Endodermal cell (in vitro differentiated cells): ENCODE results near the gene IKZF2. TPM values are rescaled to one million over a fixed set of nuclear protein-coding genes. Genes with fewer than 3 reads are reported as not detected.

Experiments used
- DNase-seq: peaks from one replicate; pipeline ENCODE4 v3.0.0-alpha.2; 2017
- H3K27ac ChIP-seq: 2 replicates; pipeline ENCODE4 v1.5.1; 2013; ENCODE audit warnings: mild to moderate bottlenecking, low read depth, low read length, moderate library complexity
- H3K27me3 ChIP-seq: 2 replicates; pipeline ENCODE4 v1.6.1; 2013; ENCODE audit warnings: mild to moderate bottlenecking, low read length, moderate library complexity; ENCODE audit not compliant: insufficient read depth, control insufficient read depth, poor library complexity, severe bottlenecking
- H3K36me3 ChIP-seq: 2 replicates; pipeline ENCODE4 v1.7.0; 2013; ENCODE audit warnings: mild to moderate bottlenecking, low read length, moderate library complexity; ENCODE audit not compliant: control insufficient read depth, insufficient read depth
- H3K4me1 ChIP-seq: one replicate; pipeline ENCODE4 v1.7.0; 2013; ENCODE audit warnings: low read length; ENCODE audit not compliant: control insufficient read depth, insufficient read depth
- H3K4me3 ChIP-seq: 2 replicates; pipeline ENCODE4 v1.5.1; 2013; ENCODE audit warnings: mild to moderate bottlenecking, low read length, moderate library complexity
- H3K9ac ChIP-seq: 2 replicates; pipeline ENCODE4 v1.6.1; 2013; ENCODE audit warnings: mild to moderate bottlenecking, low read length, moderate library complexity; ENCODE audit not compliant: poor library complexity, severe bottlenecking; ENCODE audit errors: extremely low read depth
- H3K9me3 ChIP-seq: 2 replicates; pipeline ENCODE4 v1.6.1; 2013; ENCODE audit warnings: mild to moderate bottlenecking, low read length, moderate library complexity; ENCODE audit not compliant: control insufficient read depth
- H3K27ac Mint-ChIP-seq: 2 replicates; pipeline ENCODE4 v1.8.0; 2020; ENCODE audit warnings: mixed read lengths
- H3K27me3 Mint-ChIP-seq: 2 replicates; pipeline ENCODE4 v1.8.0; 2021; ENCODE audit warnings: mild to moderate bottlenecking, mixed read lengths; ENCODE audit not compliant: insufficient read depth
- H3K36me3 Mint-ChIP-seq: 2 replicates; pipeline ENCODE4 v1.8.0; 2020; ENCODE audit warnings: low read depth, mixed read lengths
- H3K4me1 Mint-ChIP-seq: 2 replicates; pipeline ENCODE4 v1.8.0; 2020; ENCODE audit warnings: mixed read lengths
- H3K4me3 Mint-ChIP-seq: 2 replicates; pipeline ENCODE4 v1.8.0; 2020; ENCODE audit warnings: mild to moderate bottlenecking, moderate library complexity, mixed read lengths
- H3K9me3 Mint-ChIP-seq: 2 replicates; pipeline ENCODE4 v1.8.0; 2020; ENCODE audit warnings: mild to moderate bottlenecking, mixed read lengths
- CTCF ChIP-seq: fragments of 200-600 bp; sonication (generic); conservative IDR thresholded peaks from 2 replicates; pipeline ENCODE4 v1.5.0; 2021; ENCODE audit warnings: antibody characterized with exemption, mild to moderate bottlenecking
- WGBS, 2 experiments: methylation state at CpG; one replicate each; pipeline versions ENCODE4 v1.1.5 to v1.1.7; 2013; ENCODE audit warnings: missing lambda C conversion rate in 2 of 2, mixed read lengths in 1 of 2; ENCODE audit not compliant: insufficient coverage in 1 of 2, insufficient read length in 1 of 2; 5-methylcytosine and 5-hydroxymethylcytosine counted together
- total RNA-seq, 2 donors: library from RNA; stranded (reverse); fragmentation: NEBNext Ultra II Directional in 1 of 2; extraction: Animal tissue kit (Norgen Biotek cat#: 25700) in 1 of 2; gene quantifications; 2 replicates in 1 of 2; 3 replicates in 1 of 2; pipeline ENCODE4 v1.2.1, GENCODE V29; 2021

Gene IKZF2
- total RNA-seq, 2 donors from 2014 or later = 3.9 to 8.7 TPM

DNA sequence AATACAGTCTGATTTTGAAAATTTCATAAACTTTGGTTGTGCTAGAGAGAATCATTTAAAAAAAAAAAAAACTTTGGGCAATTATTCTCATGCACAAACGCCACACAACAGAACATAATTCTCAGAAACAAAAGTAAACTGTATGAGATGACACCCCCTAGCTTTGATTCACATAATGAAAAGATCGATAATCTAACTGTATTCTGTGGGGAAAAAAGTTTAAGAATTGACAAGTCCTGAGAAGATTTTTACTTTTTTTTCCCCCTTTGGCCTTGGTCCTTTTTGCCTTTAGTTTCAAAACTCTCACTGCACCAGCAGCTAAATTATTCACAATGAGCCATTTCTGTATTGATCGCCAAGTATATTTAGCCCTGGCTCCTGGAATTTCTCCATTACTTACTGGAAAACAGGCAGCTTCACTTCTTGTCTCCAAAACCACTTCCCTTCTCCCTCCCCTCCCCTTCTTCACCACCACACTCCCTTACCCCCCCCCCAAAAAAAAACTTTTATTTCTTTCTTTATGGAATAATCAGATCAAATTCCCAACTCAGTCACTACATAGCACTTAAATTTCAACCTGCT lies 2.0 kb downstream of the IKZF2 start:
- no peak for DNase-seq
- Histone ChIP-seq H3K4me3 (peak overlapping the region; percentile 82), H3K9me3 (no peaks in the 10 kb centered on the region), H3K4me1 (no peaks in the 10 kb centered on the region), H3K9ac (peak overlapping the region; percentile 2), H3K36me3 (no peaks in the 10 kb centered on the region), H3K27ac (no peak overlapping the region), H3K27me3 (peaks cover 11% of the 10 kb centered on the region)
- WGBS, 2 experiments = 88% methylated on average over 3 of the region's 3 CpGs; no CpG with 5 or more reads in 1 of the 2 experiments
- no peak for TF ChIP-seq CTCF
- Mint-ChIP-seq H3K4me1 (peaks cover 37% of the 10 kb centered on the region), H3K4me3 (peak overlapping the region; percentile 81), H3K36me3 (no peaks in the 10 kb centered on the region), H3K27ac (peak overlapping the region; percentile 91), H3K9me3 (no peaks in the 10 kb centered on the region), H3K27me3 (peaks cover 4% of the 10 kb centered on the region)

DNA sequence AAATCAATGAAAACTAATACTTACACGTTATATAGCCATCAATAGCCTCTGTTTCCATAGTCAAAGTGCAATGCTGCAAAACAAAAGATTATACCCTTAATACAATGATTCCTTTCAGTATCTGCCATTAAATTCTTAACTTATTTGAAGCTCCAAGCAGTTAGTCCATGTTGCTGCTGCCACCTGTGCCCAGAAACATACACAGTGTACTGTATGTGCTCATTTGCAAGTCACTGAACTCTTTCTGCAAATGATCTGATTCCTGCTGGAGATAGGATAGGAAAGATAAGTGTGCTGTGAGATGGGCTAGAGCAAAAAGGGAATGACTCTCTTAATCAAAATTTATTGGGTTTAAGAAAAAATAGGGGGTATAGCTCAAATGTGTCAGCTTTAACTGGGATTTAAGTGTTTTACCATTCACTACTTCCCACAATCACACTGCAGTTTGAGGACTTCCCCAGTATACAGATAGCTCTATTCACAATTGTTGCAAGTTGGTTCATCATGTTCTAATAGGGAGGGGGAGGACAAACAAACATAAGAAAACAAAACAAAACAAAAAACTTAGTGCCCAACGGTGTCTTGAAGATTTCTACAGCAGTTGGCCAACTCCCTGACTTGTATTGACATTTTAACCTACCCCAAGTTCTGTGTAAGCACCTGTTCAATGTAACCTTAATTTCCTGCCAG lies 2.7 kb downstream of the IKZF2 start:
- Histone ChIP-seq H3K36me3 (no peaks in the 10 kb centered on the region), H3K4me3 (peak overlapping the region; percentile 82), H3K9ac (no peak overlapping the region), H3K9me3 (no peaks in the 10 kb centered on the region), H3K4me1 (no peaks in the 10 kb centered on the region), H3K27ac (no peak overlapping the region), H3K27me3 (peaks cover 11% of the 10 kb centered on the region)
- Mint-ChIP-seq H3K27me3 (peaks cover 4% of the 10 kb centered on the region), H3K4me3 (peak overlapping the region; percentile 81), H3K9me3 (no peaks in the 10 kb centered on the region), H3K27ac (no peak overlapping the region), H3K36me3 (no peaks in the 10 kb centered on the region), H3K4me1 (peaks cover 33% of the 10 kb centered on the region)
- WGBS, 2 experiments = 73 to 100% methylated on average over 1 to 2 of the region's 2 CpGs
- DNase-seq = no peak
- TF ChIP-seq CTCF = no peak

- DNase-seq = no peak
- 90% methylated on average over 1 of the region's 2 CpGs; no CpG with 5 or more reads in 1 of the 2 experiments for WGBS, 2 experiments
- peaks cover 27% of the 10 kb centered on the region for H3K4me1 Mint-ChIP-seq
- Histone ChIP-seq H3K9ac (no peak overlapping the region), H3K27ac (no peak overlapping the region), H3K27me3 (peaks cover 3% of the 10 kb centered on the region), H3K4me1 (no peaks in the 10 kb centered on the region), H3K9me3 (no peaks in the 10 kb centered on the region), H3K4me3 (no peak overlapping the region), H3K36me3 (no peaks in the 10 kb centered on the region)
- H3K9me3 Mint-ChIP-seq = no peaks in the 10 kb centered on the region
- no peaks in the 10 kb centered on the region for H3K36me3 Mint-ChIP-seq
- no peak overlapping the region for H3K4me3 Mint-ChIP-seq
- H3K27ac Mint-ChIP-seq = no peak overlapping the region
- H3K27me3 Mint-ChIP-seq = peaks cover 1% of the 10 kb centered on the region
- TF ChIP-seq CTCF = no peak
Measured at GRCh38 chr2:213147538-213147937, 3.9 kb downstream of the IKZF2 start.
